AG04449 (cell line): ENCODE results near the gene IQCF6.
"Not testable (repeated sequence)": the region's sequence is repeated elsewhere in the genome, so short reads cannot be mapped to it uniquely, and the experiment has no call there.

Experiments used
- CTCF ChIA-PET: fragments of 350-600 bp; formaldehyde crosslinking; extraction: SDS; loops from one replicate; lab custom pipeline; 2021; ENCODE audit warnings: antibody characterized with exemption; lab: Yijun Ruan, JAX
- POLR2A ChIA-PET: fragments of 400-600, 350-600 bp; formaldehyde crosslinking; extraction: SDS; loops from one replicate; lab custom pipeline; 2020; ENCODE audit warnings: antibody characterized with exemption, inconsistent platforms; lab: Yijun Ruan, JAX
- DNase-seq: peaks from one replicate; pipeline ENCODE4 v3.0.0-alpha.2; 2010; ENCODE audit warnings: low read depth, low spot score
- H3K4me3 ChIP-seq: 2 replicates; pipeline ENCODE4 v1.5.1; 2011; ENCODE audit warnings: low read depth, mild to moderate bottlenecking, control low read depth, low read length
- TF ChIP-seq, protein P1 (sequence below): IDR thresholded peaks from one replicate; pipeline ENCODE4 v1.5.1; 2011; ENCODE audit warnings: mild to moderate bottlenecking, moderate library complexity, low read length, control low read depth, inconsistent platforms; ENCODE audit not compliant: insufficient read depth; ENCODE audit errors: missing control alignments

The IQCF6 gene

DNA sequence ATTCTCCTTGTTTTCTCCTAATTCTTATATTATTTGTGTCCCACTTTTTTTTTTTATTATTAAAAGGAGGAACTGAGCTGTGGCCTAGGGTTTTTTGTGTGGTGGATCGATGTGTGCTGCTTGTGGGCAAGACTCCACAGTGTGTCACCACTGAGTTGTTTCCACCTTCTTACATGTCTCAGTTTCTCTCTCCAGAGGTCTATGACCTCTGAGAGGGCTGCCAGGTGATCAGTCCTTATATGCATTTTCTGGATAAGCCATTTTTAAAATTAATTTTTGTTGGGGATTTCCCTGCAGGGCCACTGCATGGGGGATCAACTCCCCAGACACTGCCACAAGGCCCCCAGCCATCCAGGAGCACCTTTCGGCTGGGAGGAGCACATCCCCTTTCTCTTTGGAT lies 27.8 kb downstream of the IQCF6 start:
- POLR2A ChIA-PET, result no interaction called here
- no peak for DNase-seq

DNA sequence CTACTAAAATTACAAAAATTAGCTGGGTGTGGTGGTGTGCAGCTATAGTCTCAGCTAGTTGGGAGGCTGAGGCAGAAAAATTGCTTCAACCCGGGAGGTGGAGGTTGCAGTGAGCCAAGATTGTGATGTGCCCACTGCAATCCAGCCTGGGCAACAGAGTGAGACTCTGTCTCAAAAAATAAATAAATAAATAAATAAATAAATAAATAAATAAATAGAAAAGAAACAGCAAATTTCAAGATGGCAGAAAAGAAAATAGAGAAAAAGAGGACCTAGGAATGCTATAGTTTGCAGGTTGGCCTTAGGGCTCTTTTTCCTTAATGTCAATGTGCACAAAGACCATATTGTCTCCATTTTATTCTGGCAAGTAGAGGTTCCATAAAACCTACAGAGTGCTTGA lies 28.2 kb downstream of the IQCF6 start:
- TF ChIP-seq, protein P1, sequence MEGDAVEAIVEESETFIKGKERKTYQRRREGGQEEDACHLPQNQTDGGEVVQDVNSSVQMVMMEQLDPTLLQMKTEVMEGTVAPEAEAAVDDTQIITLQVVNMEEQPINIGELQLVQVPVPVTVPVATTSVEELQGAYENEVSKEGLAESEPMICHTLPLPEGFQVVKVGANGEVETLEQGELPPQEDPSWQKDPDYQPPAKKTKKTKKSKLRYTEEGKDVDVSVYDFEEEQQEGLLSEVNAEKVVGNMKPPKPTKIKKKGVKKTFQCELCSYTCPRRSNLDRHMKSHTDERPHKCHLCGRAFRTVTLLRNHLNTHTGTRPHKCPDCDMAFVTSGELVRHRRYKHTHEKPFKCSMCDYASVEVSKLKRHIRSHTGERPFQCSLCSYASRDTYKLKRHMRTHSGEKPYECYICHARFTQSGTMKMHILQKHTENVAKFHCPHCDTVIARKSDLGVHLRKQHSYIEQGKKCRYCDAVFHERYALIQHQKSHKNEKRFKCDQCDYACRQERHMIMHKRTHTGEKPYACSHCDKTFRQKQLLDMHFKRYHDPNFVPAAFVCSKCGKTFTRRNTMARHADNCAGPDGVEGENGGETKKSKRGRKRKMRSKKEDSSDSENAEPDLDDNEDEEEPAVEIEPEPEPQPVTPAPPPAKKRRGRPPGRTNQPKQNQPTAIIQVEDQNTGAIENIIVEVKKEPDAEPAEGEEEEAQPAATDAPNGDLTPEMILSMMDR, result no peak
- H3K4me3 ChIP-seq, result no peak overlapping the region
- POLR2A ChIA-PET, result no interaction called here
- CTCF ChIA-PET, result no interaction called here
- no peak for DNase-seq

More for the DNA sequence above, 27.8 kb downstream of the IQCF6 start:
- H3K4me3 ChIP-seq, result no peak overlapping the region
- CTCF ChIA-PET, result no interaction called here
- TF ChIP-seq, protein P1, result no peak

DNA sequence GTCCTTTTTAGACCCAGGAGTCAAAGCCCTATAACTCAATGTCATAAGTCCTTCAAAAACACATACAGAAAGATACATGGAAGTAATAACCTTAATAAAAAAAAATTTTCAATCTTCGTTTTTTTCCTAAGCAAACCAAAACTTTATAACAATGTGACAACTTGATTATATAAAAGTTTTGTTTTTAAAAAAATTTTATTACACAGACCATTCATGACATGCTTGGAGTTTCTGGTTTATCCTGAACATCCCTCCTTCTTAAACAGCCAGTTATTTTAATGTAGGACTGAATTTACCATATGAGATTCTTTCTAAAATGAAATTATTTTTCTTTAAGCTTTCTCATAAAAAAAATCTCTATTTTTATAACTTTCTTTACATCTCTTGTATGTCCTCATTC lies 30.7 kb downstream of the IQCF6 start:
- H3K4me3 ChIP-seq, result no peak overlapping the region
- ChIA-PET POLR2A (no interaction called here), CTCF (no interaction called here)
- TF ChIP-seq, protein P1, result no peak
- no peak for DNase-seq

DNA sequence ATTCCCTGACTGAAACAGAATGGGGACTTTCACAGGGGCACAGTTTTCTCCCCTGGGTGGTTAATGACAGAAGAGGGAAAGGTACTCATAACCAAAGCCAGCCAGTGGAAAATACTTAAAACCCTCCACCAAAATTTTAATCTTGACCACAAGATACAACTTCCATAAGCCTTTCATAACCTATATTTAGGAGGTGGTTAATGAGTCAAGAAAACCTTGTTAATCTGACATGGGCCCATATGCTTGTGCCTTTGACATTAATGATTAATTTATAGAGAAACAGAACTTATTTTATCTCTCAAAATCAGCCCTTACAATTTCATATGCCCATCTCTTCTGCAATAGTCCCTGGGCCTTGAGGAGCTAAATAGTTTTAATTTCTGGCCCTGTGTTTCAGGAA lies 31.2 kb downstream of the IQCF6 start:
- ChIA-PET CTCF (no interaction called here), POLR2A (no interaction called here)
- no peak for DNase-seq
- H3K4me3 ChIP-seq, result no peak overlapping the region
- TF ChIP-seq, protein P1, result no peak

DNA sequence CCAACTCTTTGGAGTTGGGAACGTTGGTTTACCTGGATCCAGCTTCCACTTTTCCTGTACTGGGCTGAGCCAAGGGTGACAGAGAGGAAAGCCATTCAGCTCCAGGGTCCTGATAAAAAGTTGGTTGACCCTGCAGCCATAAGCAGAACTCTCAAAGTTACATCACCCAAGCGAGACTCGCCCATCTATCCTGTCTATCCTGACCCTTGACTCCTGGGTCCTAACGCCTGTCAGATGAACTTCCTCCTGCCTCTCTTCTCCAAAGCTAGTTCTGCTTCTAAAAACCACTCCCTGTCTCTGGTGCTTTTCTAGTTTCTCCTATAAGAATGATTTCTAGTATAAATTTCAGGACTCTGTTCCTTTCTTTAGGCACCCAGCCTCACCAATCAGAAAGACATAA lies 36.1 kb downstream of the IQCF6 start:
- CTCF ChIA-PET, H3K4me3 ChIP-seq, POLR2A ChIA-PET, DNase-seq: not testable (repeated sequence)

DNA sequence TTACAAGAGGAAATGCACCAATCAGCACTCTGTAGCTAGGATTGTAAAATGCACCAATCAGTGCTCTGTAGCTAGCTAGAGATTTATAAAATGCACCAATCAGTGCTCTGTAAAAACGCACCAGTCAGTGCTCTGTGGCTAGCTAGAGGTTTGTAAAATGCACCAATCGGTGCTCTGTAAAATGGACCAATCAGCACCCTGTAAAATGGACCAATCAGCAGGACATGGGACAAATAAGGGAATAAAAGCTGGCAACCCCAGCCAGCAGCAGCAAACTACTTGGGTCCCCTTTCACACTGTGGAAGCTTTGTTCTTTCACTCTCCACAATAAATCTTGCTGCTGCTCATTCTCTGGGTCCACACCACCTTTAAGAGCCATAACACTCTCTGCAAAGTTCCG lies 36.7 kb downstream of the IQCF6 start:
- CTCF ChIA-PET, POLR2A ChIA-PET, DNase-seq, H3K4me3 ChIP-seq: not testable (repeated sequence)

DNA sequence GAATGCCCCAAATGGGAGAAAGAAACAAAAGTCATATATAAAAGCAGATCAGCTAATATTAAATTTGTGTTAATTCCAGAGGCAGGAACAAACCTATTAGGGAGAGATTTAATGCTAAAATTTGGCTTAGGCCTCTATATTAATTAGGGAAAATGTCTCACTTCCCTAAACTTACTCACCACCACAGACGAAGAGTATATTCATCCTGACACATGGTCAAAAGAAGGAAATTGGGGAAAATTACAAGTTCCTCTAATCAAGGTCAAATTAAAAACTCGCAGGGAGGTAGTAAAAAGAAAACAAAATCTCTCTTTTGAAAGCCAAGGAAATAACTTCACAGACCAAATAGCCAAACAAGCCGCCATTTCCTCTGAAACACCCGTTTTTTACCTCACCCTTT lies 39.9 kb downstream of the IQCF6 start:
- DNase-seq, result no peak
- TF ChIP-seq, protein P1, result no peak
- POLR2A ChIA-PET, result no interaction called here
- no peak overlapping the region for H3K4me3 ChIP-seq
- CTCF ChIA-PET, result no interaction called here

DNA sequence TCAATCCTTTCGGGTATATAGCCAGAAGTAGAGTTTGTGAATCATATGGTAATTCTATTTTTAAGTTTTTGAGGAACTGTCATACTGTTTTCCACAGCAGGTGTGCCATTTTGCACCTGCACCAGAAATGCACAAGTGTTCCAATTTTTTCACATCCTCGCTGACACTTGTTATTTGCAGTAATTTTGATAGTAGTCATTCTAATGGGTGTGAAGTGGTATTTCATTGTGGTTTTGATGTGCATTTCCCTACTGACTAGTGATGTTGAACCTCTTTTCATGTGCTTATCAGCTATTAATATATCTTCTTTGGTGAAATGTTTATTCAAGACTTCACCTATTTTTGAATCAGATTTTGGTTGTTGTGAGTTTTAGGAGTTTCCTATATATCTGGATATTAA lies 43.1 kb downstream of the IQCF6 start:
- TF ChIP-seq, protein P1, result no peak
- DNase-seq, result no peak
- ChIA-PET POLR2A (no interaction called here), CTCF (no interaction called here)
- H3K4me3 ChIP-seq, result no peak overlapping the region
